K562 (cell line): ENCODE data around the gene TMEM39A. TPM values are rescaled to one million over a fixed set of nuclear protein-coding genes. Genes with fewer than 3 reads are reported as not detected.

ENCODE experiments used
- EP400 ChIP-seq: fragments of 450-650 bp; IDR thresholded peaks from 2 replicates; pipeline ENCODE4 v1.6.1; 2017; ENCODE audit warnings: antibody characterized with exemption, mild to moderate bottlenecking, moderate library complexity
- FOSL1 ChIP-seq: fragments of 200-800 bp; sonication (Bioruptor generic); conservative IDR thresholded peaks from 2 replicates; pipeline ENCODE4 v1.6.1; 2016; ENCODE audit warnings: missing genetic modification characterization, missing compliant biosample characterization
- FOXA3 ChIP-seq, 2 experiments: fragments of 450-650 bp in 1 of 2; sonication (generic) in 1 of 2; formaldehyde crosslinking; IDR thresholded peaks in 1 of 2; conservative IDR thresholded peaks in 1 of 2; 2 replicates each; pipeline versions ENCODE4 v1.4.0 to v1.8.0; 2020 to 2022; ENCODE audit warnings: mild to moderate bottlenecking in 2 of 2, missing genetic modification reagents in 1 of 2
- HDAC1 ChIP-seq, 2 experiments: fragments of 450-650 bp; IDR thresholded peaks; 2 replicates each; pipeline ENCODE4 v1.6.1; 2016 to 2017; ENCODE audit warnings: inconsistent platforms in 1 of 2, mild to moderate bottlenecking in 1 of 2, moderate library complexity in 1 of 2
- HDAC6 ChIP-seq: IDR thresholded peaks from 2 replicates; pipeline ENCODE4 v1.6.1; 2012; ENCODE audit warnings: low read depth, mild to moderate bottlenecking, control low read depth, inconsistent platforms, low read length, moderate library complexity
- LEF1 ChIP-seq: fragments of 450-650 bp; IDR thresholded peaks from 2 replicates; pipeline ENCODE4 v1.6.1; 2016; ENCODE audit warnings: mild to moderate bottlenecking
- MEIS2 ChIP-seq: fragments of 450-650 bp; IDR thresholded peaks from 2 replicates; pipeline ENCODE4 v1.6.1; 2014; ENCODE audit warnings: mild to moderate bottlenecking; ENCODE audit not compliant: partially characterized antibody
- MTA2 ChIP-seq: fragments of 450-650 bp; IDR thresholded peaks from 2 replicates; pipeline ENCODE4 v1.6.1; 2016; ENCODE audit warnings: low read depth
- NFATC3 ChIP-seq: fragments of 450-650 bp; IDR thresholded peaks from 2 replicates; pipeline ENCODE4 v1.6.1; 2017; ENCODE audit warnings: mild to moderate bottlenecking
- NR2C2 ChIP-seq, 2 experiments: fragments of 200-800 bp in 1 of 2; sonication (Bioruptor generic) in 1 of 2; sonication (generic) in 1 of 2; formaldehyde crosslinking in 1 of 2; IDR thresholded peaks; 2 replicates each; pipeline versions ENCODE4 v1.6.1 to v1.8.0; 2016 to 2022; ENCODE audit warnings: mild to moderate bottlenecking in 1 of 2, missing compliant biosample characterization in 1 of 2, missing genetic modification characterization in 1 of 2, missing genetic modification reagents in 1 of 2
- OTX1 ChIP-seq: fragments of 450-650 bp; formaldehyde crosslinking; IDR thresholded peaks from 2 replicates; pipeline ENCODE4 v1.4.0; 2022; ENCODE audit warnings: mild to moderate bottlenecking
- PKNOX1 ChIP-seq: fragments of 450-650 bp; IDR thresholded peaks from 2 replicates; pipeline ENCODE4 v1.6.1; 2016
- POLR2A ChIP-seq: fragments of 450-650 bp; conservative IDR thresholded peaks from 2 replicates; pipeline ENCODE4 v1.6.1; 2016
- STAG1 ChIP-seq: sonication (generic); formaldehyde crosslinking; IDR thresholded peaks from 2 replicates; pipeline ENCODE4 v1.5.0; 2020; ENCODE audit warnings: missing genetic modification reagents, borderline replicate concordance
- TAF1 ChIP-seq: IDR thresholded peaks from 2 replicates; pipeline ENCODE4 v1.6.1; 2011; ENCODE audit warnings: mild to moderate bottlenecking, low read length, moderate library complexity; ENCODE audit not compliant: insufficient read depth, control insufficient read depth, severe bottlenecking; ENCODE audit errors: extremely low read depth
- TRIM24 ChIP-seq, 2 experiments: fragments of 450-650 bp; IDR thresholded peaks; 2 replicates each; pipeline ENCODE4 v1.6.1; 2016
- U2AF2 ChIP-seq: fragments of 200-400 bp; formaldehyde crosslinking; optimal IDR thresholded peaks from 2 replicates; pipeline ENCODE3; 2017; ENCODE audit warnings: low read depth, mild to moderate bottlenecking, low read length
- ZNF311 ChIP-seq: fragments of 250-450 bp; sonication (Bioruptor Pico); IDR thresholded peaks from 2 replicates; pipeline ENCODE4 v1.4.0; 2020; ENCODE audit warnings: mild to moderate bottlenecking, moderate library complexity
- ZNF431 ChIP-seq: sonication (generic); formaldehyde crosslinking; IDR thresholded peaks from 2 replicates; pipeline ENCODE4 v1.8.0; 2022; ENCODE audit warnings: mild to moderate bottlenecking, missing genetic modification reagents
- ZNF717 ChIP-seq: fragments of 250-450 bp; sonication (Bioruptor Pico); IDR thresholded peaks from 2 replicates; pipeline ENCODE4 v1.5.0; 2021
- polyA plus RNA-seq, 8 experiments: library from polyadenylated mRNA; depleted of rRNA in 4 of 8; stranded (reverse) in 5 of 8; unstranded in 3 of 8; fragments of >200 nt; fragmentation: Nextera tagmentation in 2 of 8; fragmentation: Illumina TruSeq in 1 of 8; extraction: Ambion mirVana in 2 of 8; extraction: Trizol in 1 of 8; gene quantifications; 2 replicates each; pipeline versions ENCODE4 v1.2.1 to v1.2.3, GENCODE V29; 2011 to 2014; ENCODE audit warnings: inconsistent platforms in 1 of 8, missing spikeins in 1 of 8
- total RNA-seq, 7 experiments: library from RNA; depleted of rRNA in 6 of 7; stranded (reverse); fragments of >200 nt in 6 of 7; fragmentation: Illumina TruSeq in 2 of 7; extraction: Trizol in 2 of 7; gene quantifications; 2 replicates each; pipeline versions ENCODE4 v1.2.1 to v1.2.3, GENCODE V29; 2011 to 2021; ENCODE audit warnings: low replicate concordance in 1 of 7
- TF ChIP-seq, protein P1 (sequence below), 2 experiments: fragments of 450-650 bp in 1 of 2; IDR thresholded peaks; 2 replicates each; pipeline ENCODE4 v1.6.1; 2011 to 2017; ENCODE audit warnings: low read depth in 2 of 2, antibody characterized with exemption in 1 of 2, borderline replicate concordance in 1 of 2, low read length in 1 of 2, mild to moderate bottlenecking in 1 of 2, mixed read lengths in 1 of 2; ENCODE audit not compliant: control insufficient read depth in 1 of 2
- TF ChIP-seq, protein P2 (sequence below): fragments of 450-650 bp; IDR thresholded peaks from one replicate; pipeline ENCODE4 v1.6.1; 2018; ENCODE audit warnings: mild to moderate bottlenecking, moderate library complexity; ENCODE audit not compliant: partially characterized antibody

TMEM39A gene
- total and polyA plus RNA-seq, 9 of the 15 experiments (the other 6 are each of a cell fraction or from before 2014, with no cell fraction given): 12.0 to 41.5 (median 15.4) TPM

- TF ChIP-seq, protein P1, sequence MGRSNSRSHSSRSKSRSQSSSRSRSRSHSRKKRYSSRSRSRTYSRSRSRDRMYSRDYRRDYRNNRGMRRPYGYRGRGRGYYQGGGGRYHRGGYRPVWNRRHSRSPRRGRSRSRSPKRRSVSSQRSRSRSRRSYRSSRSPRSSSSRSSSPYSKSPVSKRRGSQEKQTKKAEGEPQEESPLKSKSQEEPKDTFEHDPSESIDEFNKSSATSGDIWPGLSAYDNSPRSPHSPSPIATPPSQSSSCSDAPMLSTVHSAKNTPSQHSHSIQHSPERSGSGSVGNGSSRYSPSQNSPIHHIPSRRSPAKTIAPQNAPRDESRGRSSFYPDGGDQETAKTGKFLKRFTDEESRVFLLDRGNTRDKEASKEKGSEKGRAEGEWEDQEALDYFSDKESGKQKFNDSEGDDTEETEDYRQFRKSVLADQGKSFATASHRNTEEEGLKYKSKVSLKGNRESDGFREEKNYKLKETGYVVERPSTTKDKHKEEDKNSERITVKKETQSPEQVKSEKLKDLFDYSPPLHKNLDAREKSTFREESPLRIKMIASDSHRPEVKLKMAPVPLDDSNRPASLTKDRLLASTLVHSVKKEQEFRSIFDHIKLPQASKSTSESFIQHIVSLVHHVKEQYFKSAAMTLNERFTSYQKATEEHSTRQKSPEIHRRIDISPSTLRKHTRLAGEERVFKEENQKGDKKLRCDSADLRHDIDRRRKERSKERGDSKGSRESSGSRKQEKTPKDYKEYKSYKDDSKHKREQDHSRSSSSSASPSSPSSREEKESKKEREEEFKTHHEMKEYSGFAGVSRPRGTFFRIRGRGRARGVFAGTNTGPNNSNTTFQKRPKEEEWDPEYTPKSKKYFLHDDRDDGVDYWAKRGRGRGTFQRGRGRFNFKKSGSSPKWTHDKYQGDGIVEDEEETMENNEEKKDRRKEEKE (IDR thresholded peaks at IDR 0.05; ENCODE audit: borderline replicate concordance in 1 of 2, control insufficient read depth in 1 of 2, low read depth in 2 of 2, low read length in 1 of 2): no peak
- TF ChIP-seq, protein P2, sequence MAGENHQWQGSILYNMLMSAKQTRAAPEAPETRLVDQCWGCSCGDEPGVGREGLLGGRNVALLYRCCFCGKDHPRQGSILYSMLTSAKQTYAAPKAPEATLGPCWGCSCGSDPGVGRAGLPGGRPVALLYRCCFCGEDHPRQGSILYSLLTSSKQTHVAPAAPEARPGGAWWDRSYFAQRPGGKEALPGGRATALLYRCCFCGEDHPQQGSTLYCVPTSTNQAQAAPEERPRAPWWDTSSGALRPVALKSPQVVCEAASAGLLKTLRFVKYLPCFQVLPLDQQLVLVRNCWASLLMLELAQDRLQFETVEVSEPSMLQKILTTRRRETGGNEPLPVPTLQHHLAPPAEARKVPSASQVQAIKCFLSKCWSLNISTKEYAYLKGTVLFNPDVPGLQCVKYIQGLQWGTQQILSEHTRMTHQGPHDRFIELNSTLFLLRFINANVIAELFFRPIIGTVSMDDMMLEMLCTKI: no peak
- TF ChIP-seq U2AF2: no peak
- peak; percentile 96 for TF ChIP-seq MEIS2
- peak; percentile 55; the same call in 1 of the 2 replicates for TF ChIP-seq LEF1
- 0 out of 2 replicates have a peak, but pooled peaks have one; percentile 17 for TF ChIP-seq EP400
- no peak for TF ChIP-seq NR2C2 (CRISPR knock-in tag; IDR thresholded peaks at IDR 0.05)
- 0 out of 2 replicates have a peak, but pooled peaks have one; percentile 32 for TF ChIP-seq NR2C2 (tag; IDR thresholded peaks at IDR 0.05)
- TF ChIP-seq NFATC3: no peak
- 0 out of 2 replicates have a peak, but pooled peaks have one; percentile 14 for TF ChIP-seq FOSL1
- no peak for TF ChIP-seq HDAC6
- TF ChIP-seq POLR2A: no peak
- TF ChIP-seq ZNF717 (CRISPR knock-in tag): no peak
- no peak for TF ChIP-seq HDAC1 (IDR thresholded peaks at IDR 0.05)
- peak; percentile 70 to 71 for TF ChIP-seq TRIM24 (IDR thresholded peaks at IDR 0.05)
- TF ChIP-seq MTA2: peak; percentile 62; the same call in 1 of the 2 replicates
- no peak for TF ChIP-seq TAF1
- TF ChIP-seq PKNOX1: peak; percentile 87
- no peak for TF ChIP-seq OTX1 (CRISPR knock-in tag)
- no peak for TF ChIP-seq ZNF431 (CRISPR knock-in tag)
- TF ChIP-seq FOXA3 (CRISPR knock-in tag; conservative IDR thresholded peaks at IDR 0.05 in 1 of 2, IDR thresholded peaks at IDR 0.05 in 1 of 2): no peak
- no peak for TF ChIP-seq STAG1 (CRISPR knock-in tag)
- no peak for TF ChIP-seq ZNF311 (CRISPR knock-in tag)
Measured at GRCh38 chr3:119417771-119418512, 45.5 kb downstream of the TMEM39A start (continued).
